Adipocyte (in vitro differentiated cells): ENCODE results near the gene MPDZ.
A peak's percentile ranks its signal among the peaks of the same experiment; 100 is the strongest.

Experiments used
- DNase-seq: peaks from one replicate; pipeline ENCODE4 v3.0.0-alpha.2; 2015; ENCODE audit warnings: low read depth
- H3K27me3 ChIP-seq: replicated peaks from 2 replicates; pipeline ENCODE4 v1.7.0; 2013; ENCODE audit warnings: mild to moderate bottlenecking, low read length, moderate library complexity; ENCODE audit not compliant: control insufficient read depth, insufficient read depth
- H3K36me3 ChIP-seq: 2 replicates; pipeline ENCODE4 v1.7.0; 2013; ENCODE audit warnings: low read length, mild to moderate bottlenecking, moderate library complexity; ENCODE audit not compliant: control insufficient read depth, insufficient read depth, severe bottlenecking
- H3K4me1 ChIP-seq: 2 replicates; pipeline ENCODE4 v1.7.0; 2013; ENCODE audit warnings: mild to moderate bottlenecking, low read length, moderate library complexity; ENCODE audit not compliant: control insufficient read depth, insufficient read depth
- H3K4me3 ChIP-seq: 2 replicates; pipeline ENCODE4 v1.7.0; 2013; ENCODE audit warnings: mild to moderate bottlenecking, low read length, moderate library complexity
- H3K9ac ChIP-seq: 2 replicates; pipeline ENCODE4 v1.7.0; 2013; ENCODE audit warnings: mild to moderate bottlenecking, low read length, moderate library complexity
- H3K9me3 ChIP-seq: 2 replicates; pipeline ENCODE4 v1.7.0; 2013; ENCODE audit warnings: mild to moderate bottlenecking, low read length, moderate library complexity; ENCODE audit not compliant: control insufficient read depth

MPDZ gene

DNA sequence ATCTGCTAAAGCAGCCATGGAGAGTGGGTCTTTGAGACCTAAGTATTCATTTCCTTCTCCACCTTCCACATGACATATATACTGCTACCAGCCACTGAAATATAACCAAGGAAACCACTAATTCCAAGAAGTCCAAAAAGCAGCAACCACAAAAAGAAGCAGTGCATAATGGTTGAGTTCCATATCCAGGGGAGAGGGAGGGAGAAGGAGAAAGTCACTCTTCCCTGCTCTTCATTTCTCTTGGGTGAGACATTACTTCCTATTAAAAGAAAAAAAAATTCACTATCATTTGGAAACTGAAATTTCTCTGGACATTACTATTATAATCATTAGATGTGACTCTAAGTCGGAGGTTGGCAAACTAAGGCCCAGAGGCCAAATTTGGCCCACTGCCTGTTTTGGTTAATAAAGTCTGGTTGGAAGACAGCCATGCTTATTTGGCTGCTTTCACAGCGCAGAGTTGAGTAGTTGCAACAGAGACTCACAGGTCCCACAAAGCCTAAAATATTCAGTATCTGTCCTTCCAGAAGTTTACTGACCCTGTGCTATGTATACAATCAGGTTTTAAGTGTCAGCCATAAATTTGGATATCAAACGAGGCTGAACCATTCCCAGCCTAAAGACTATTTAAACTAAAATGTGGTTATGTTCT, 168.6 kb downstream of the MPDZ start:
- no peaks in the 10 kb centered on the region for H3K27me3 ChIP-seq
- no peak for DNase-seq
- peaks cover 41% of the 10 kb centered on the region for H3K4me1 ChIP-seq
- H3K9ac ChIP-seq = no peak overlapping the region
- H3K36me3 ChIP-seq = peaks cover 36% of the 10 kb centered on the region
- no peaks in the 10 kb centered on the region for H3K9me3 ChIP-seq
- peak overlapping the region; percentile 2 for H3K4me3 ChIP-seq

DNA sequence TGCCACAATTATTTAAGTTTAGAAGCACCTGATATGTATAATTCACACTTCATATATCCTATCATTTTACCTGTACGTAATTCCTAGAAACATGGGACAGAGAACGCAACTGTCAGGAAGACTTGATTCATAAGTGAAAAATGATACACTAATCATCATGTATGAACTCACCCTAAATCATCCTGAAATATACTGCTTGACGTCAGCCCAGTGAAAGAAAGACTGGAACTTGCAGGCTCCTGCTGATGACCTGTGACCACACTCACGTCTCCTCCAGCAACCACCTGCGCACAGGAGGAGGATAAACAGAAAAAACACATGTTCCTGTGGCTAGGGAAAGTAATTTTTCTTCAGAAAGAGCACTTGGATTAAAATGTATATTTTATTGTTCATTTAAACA, 169.7 kb downstream of the MPDZ start:
- H3K9me3 ChIP-seq = no peaks in the 10 kb centered on the region
- H3K4me1 ChIP-seq = peaks cover 41% of the 10 kb centered on the region
- H3K9ac ChIP-seq = no peak overlapping the region
- H3K36me3 ChIP-seq = peaks cover 47% of the 10 kb centered on the region
- no peak overlapping the region for H3K4me3 ChIP-seq
- no peak for DNase-seq
- no peaks in the 10 kb centered on the region for H3K27me3 ChIP-seq

DNA sequence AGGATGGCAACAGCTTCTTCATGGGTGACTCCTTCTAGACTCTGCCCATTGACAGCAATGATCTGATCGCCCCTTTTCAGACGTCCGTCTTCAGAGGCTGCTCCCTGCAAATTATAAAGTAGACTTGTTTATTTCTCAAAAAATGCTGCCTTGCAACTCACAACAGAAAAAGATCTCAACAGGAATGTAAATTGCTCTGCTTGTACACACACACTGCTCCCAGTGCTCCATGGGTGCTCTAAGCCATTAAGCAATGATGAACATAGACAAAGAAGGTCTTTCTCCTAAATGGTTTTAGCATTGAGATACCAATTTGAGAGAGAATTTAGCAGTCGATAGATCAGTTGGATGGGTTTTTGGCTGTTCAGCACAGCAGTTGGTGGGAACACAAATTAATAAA, 172.5 kb downstream of the MPDZ start:
- no peak for DNase-seq
- no peaks in the 10 kb centered on the region for H3K27me3 ChIP-seq
- no peak overlapping the region for H3K9ac ChIP-seq
- peaks cover 18% of the 10 kb centered on the region for H3K4me1 ChIP-seq
- peaks cover 51% of the 10 kb centered on the region for H3K36me3 ChIP-seq
- H3K4me3 ChIP-seq = no peak overlapping the region
- H3K9me3 ChIP-seq = no peaks in the 10 kb centered on the region

DNA sequence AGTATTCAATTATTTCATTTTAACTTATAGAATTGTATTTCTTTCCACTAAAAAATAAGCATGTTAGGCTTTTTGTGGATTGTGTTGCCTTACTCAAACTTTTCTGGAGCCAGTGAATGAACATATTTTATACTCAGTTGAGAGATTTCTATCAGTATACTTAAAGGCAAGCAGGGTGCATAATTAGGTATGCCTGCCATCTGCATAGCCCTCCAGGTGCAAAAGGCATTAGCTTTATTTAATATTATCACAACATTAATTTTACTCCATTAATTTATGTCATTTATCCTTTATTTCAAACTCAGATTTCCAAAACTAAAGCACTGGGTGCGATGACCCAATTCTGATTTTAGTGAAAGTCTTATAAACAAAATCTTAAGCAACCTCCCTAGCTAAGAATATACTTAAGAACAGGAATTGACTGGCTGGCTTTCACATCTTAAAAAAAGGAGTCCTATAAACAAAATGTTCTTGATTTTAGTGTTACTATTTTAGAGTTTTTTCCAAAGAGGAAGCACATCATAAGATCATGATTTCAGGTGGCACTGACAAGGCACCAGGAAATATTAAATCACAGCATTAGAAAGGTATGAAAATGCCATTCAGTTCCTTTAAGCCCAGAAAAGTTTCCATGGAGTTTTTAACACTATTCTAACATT, 178.4 kb downstream of the MPDZ start:
- DNase-seq = no peak
- no peaks in the 10 kb centered on the region for H3K27me3 ChIP-seq
- H3K9me3 ChIP-seq = no peaks in the 10 kb centered on the region

DNA sequence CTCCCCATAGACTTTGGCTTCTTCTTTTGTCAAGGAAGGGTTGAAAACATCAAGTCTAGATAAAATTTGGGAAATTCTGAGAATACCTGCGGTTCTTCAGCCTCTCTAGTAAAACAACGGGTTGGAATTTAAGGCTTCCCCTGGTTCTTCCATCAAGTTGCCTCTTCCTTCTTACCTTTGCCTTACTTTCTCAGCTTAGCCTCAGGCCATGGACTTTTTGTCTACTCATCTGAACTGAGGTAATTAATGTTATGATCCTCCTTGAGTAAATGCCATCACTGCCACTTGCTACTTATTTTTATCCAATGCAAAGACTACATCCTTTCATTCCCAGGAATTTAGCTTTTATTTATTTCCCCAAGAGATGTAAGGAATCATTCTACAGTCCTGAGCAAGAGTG, 184.4 kb downstream of the MPDZ start:
- H3K9ac ChIP-seq = no peak overlapping the region
- H3K36me3 ChIP-seq = no peaks in the 10 kb centered on the region
- H3K4me3 ChIP-seq = no peak overlapping the region
- H3K4me1 ChIP-seq = peaks cover 6% of the 10 kb centered on the region
- DNase-seq = no peak
- H3K27me3 ChIP-seq = no peaks in the 10 kb centered on the region
- no peaks in the 10 kb centered on the region for H3K9me3 ChIP-seq

More for the DNA sequence above, 178.4 kb downstream of the MPDZ start:
- Histone ChIP-seq H3K4me3 (no peak overlapping the region), H3K4me1 (no peaks in the 10 kb centered on the region), H3K9ac (no peak overlapping the region), H3K36me3 (peaks cover 18% of the 10 kb centered on the region)

DNA sequence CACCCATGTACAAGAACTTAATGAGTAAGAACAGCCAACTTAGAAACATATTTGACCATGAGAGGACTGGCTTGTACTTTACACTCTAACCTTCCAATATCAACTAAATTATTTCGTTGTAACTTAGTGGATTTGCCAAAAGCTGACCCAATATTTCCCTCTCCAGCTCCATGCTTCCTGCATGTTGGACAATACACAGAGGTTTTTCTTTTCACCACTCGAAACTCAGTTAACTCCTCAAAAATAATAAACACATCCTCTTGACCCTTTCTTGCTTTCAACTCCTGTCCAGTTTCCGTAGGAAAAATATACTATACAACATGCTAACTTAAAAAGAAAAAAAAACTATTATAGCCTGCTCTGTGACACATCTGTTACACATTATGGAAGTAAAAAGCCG, 188.9 kb downstream of the MPDZ start:
- no peaks in the 10 kb centered on the region for H3K9me3 ChIP-seq
- no peaks in the 10 kb centered on the region for H3K36me3 ChIP-seq
- peak; percentile 6 for DNase-seq
- peak overlapping the region; percentile 47 for H3K4me3 ChIP-seq
- peaks cover 6% of the 10 kb centered on the region for H3K4me1 ChIP-seq
- no peak overlapping the region for H3K9ac ChIP-seq
- H3K27me3 ChIP-seq = no peaks in the 10 kb centered on the region

DNA sequence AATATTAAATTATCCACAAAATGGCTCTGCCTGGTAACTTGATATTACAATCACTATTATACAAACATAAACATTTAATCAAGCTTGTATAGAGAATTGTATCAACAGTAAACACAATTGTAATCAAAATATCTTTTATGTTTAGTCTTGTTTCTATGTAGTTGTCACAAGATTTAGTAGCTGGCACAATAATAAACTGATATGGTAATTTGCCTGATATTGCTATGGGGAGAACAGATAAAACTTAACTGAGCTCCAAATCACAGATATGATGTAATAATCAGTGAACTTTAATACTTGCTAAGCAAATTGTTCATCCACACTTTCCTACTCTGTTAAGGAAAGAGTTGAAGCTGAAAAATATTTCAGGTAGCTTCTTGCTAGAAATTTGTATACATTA, 189.8 kb downstream of the MPDZ start:
- no peak for DNase-seq
- Histone ChIP-seq H3K36me3 (no peaks in the 10 kb centered on the region), H3K9me3 (no peaks in the 10 kb centered on the region), H3K27me3 (no peaks in the 10 kb centered on the region), H3K9ac (no peak overlapping the region), H3K4me1 (peaks cover 6% of the 10 kb centered on the region), H3K4me3 (no peak overlapping the region)

DNA sequence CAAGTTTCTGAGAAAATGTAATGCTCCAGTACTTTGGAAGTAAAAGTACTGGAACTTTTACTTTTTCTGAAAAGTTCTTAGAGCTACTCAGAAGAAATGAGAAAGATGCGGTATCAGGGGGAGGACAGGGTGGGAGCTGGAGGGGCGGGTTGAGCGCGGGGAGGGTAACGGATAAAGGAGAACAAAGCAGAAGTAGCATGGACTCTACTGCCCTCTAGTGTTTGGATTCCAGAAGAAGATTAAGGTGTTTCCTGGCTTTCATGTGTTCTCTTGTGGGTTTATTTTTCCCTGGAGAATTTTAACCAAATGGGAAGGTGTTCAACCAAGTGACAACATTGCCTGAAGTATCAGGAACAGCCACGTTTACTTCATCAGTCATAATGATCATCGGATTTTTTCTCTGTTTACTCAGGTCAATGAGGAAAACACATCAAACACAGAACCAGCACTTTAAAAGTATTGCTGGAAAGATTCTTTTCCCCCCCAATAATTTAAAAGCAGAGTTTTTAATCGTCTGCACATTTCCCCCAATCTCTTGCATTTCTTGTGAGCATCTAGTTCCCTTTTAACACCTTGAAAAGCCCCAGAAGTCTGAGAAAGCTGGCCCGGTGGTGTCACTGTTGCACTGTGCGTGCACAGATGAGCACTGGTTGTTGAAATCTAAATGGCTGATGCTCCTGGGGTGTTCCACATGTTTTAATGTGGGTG, 190.6 kb downstream of the MPDZ start:
- Histone ChIP-seq H3K36me3 (no peaks in the 10 kb centered on the region), H3K9ac (peak overlapping the region; percentile 13), H3K4me3 (peak overlapping the region; percentile 54), H3K4me1 (peaks cover 10% of the 10 kb centered on the region), H3K9me3 (no peaks in the 10 kb centered on the region), H3K27me3 (no peaks in the 10 kb centered on the region)
- peak; percentile 83 for DNase-seq

DNA sequence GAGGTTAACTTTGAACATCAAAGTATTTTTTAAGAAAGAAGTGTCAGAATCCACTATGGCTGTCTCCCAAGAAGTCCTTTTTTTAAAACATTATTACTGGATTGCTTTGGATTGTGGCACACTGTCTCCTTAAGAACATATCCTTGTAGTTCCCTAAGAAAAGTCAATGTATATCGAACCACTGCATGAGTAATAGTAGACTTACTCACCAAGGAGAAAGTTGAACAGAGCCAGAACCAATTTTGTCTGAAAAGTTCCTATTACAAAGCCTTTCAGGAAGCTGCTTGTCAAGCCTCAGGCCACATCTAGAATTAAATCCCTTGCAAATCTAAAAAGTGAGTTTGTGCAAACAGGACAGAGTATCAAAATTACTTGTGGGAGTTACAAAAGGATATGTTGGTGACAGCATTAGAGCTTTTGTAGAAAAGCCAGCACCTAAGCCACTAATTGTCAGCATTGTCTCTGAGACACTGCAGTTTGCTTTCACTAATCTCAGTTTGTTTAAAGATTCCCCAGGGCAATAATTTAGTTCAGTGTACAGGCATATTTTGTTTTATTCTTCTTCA, 195.4 kb downstream of the MPDZ start:
- Histone ChIP-seq H3K4me3 (no peak overlapping the region), H3K36me3 (no peaks in the 10 kb centered on the region), H3K9me3 (no peaks in the 10 kb centered on the region), H3K4me1 (peaks cover 4% of the 10 kb centered on the region), H3K27me3 (no peaks in the 10 kb centered on the region), H3K9ac (no peak overlapping the region)
- peak; percentile 67 for DNase-seq

DNA sequence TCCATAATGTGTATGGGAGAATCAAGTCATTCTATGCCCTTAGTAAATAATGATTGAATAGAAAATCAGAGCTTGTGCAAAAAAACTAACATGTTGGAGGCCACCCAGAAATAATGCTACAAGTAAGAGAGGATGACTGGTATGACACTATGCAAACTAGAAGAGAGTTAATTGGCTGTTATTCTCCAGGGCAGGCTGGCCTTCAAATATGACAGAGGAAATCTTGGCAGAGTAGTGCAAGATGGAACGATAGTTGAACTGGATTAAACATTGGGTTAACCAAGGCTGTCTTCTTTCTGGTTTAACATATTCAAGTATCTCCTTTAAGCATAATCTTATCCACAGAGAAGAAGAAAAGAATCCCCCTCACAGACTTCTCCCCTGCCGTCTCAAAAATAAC, 196.1 kb downstream of the MPDZ start:
- Histone ChIP-seq H3K4me1 (peaks cover 4% of the 10 kb centered on the region), H3K4me3 (no peak overlapping the region), H3K9ac (no peak overlapping the region), H3K27me3 (no peaks in the 10 kb centered on the region), H3K36me3 (no peaks in the 10 kb centered on the region), H3K9me3 (no peaks in the 10 kb centered on the region)
- no peak for DNase-seq

DNA sequence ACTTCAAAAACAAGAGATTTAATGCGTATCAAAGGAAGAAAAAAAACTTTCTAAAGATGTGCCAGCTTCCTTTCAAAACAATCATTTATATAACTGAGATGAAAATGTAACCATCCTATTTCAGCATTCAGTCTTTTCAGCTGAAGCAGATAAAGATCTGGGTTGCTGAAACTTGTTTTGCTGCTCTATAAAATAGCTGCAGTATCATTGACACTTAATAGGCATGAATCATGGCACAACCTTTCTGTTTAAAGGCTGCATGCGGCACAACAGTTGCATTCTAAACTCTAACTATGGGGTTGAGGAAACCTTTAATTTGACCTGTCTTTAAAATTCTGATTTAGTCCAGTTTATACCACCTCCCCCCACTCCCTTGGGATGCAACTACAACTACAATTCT, 196.7 kb downstream of the MPDZ start:
- Histone ChIP-seq H3K4me3 (no peak overlapping the region), H3K27me3 (no peaks in the 10 kb centered on the region), H3K9ac (no peak overlapping the region), H3K36me3 (no peaks in the 10 kb centered on the region), H3K4me1 (peaks cover 4% of the 10 kb centered on the region), H3K9me3 (no peaks in the 10 kb centered on the region)
- peak; percentile 32 for DNase-seq
